Colonic mucosa (tissue), 4 donors: ENCODE measurements around the gene EIF4H. TPM values are rescaled to one million over a fixed set of nuclear protein-coding genes. Genes with fewer than 3 reads are reported as not detected.
A peak's percentile ranks its signal among the peaks of the same experiment; 100 is the strongest.
"Not testable (repeated sequence)": the region's sequence is repeated elsewhere in the genome, so short reads cannot be mapped to it uniquely, and the experiment has no call there.

Experiments
- DNase-seq: peaks from one replicate; pipeline ENCODE4 v3.0.0-alpha.2; 2020
- H3K27ac ChIP-seq: fragments of 200-600 bp; one replicate; pipeline ENCODE4 v1.8.0; 2021
- H3K27me3 ChIP-seq: fragments of 200-600 bp; one replicate; pipeline ENCODE4 v1.8.0; 2021
- H3K36me3 ChIP-seq: fragments of 200-600 bp; one replicate; pipeline ENCODE4 v1.8.0; 2021
- H3K4me1 ChIP-seq: fragments of 200-600 bp; one replicate; pipeline ENCODE4 v1.8.0; 2021; ENCODE audit warnings: mild to moderate bottlenecking
- H3K4me3 ChIP-seq: fragments of 200-600 bp; one replicate; pipeline ENCODE4 v1.8.0; 2021
- H3K9ac ChIP-seq, 2 donors: one replicate each; pipeline ENCODE4 v1.7.0; 2013; ENCODE audit warnings: control low read depth in 2 of 2, low read depth in 2 of 2, low read length in 2 of 2
- H3K9me3 ChIP-seq: fragments of 200-600 bp; one replicate; pipeline ENCODE4 v1.8.0; 2021
- intact Hi-C: fragments of 100-400 bp; cut with DNase I; formaldehyde crosslinking; loops from one replicate; pipeline ENCODE4 v1.14.1; 2022
- total RNA-seq, 2 donors: library from RNA; stranded (reverse); fragmentation: NEBNext Ultra II Directional in 1 of 2; extraction: Animal tissue kit (Norgen Biotek cat#: 25700) in 1 of 2; gene quantifications; one replicate each; pipeline ENCODE4 v1.2.1, GENCODE V29; 2021
- TF ChIP-seq, protein P1 (sequence below): fragments of 200-600 bp; IDR thresholded peaks from one replicate; pipeline ENCODE4 v1.8.0; 2022; ENCODE audit warnings: antibody characterized with exemption, mild to moderate bottlenecking
- donor health status: healthy.
- donor health status: DM: no; HTN: no; CAD: no.
- donor health status: DM: no; HTN: no; CAD: no.

Gene EIF4H
- total RNA-seq, 2 donors from 2014 or later = 297 to 302 TPM

DNA sequence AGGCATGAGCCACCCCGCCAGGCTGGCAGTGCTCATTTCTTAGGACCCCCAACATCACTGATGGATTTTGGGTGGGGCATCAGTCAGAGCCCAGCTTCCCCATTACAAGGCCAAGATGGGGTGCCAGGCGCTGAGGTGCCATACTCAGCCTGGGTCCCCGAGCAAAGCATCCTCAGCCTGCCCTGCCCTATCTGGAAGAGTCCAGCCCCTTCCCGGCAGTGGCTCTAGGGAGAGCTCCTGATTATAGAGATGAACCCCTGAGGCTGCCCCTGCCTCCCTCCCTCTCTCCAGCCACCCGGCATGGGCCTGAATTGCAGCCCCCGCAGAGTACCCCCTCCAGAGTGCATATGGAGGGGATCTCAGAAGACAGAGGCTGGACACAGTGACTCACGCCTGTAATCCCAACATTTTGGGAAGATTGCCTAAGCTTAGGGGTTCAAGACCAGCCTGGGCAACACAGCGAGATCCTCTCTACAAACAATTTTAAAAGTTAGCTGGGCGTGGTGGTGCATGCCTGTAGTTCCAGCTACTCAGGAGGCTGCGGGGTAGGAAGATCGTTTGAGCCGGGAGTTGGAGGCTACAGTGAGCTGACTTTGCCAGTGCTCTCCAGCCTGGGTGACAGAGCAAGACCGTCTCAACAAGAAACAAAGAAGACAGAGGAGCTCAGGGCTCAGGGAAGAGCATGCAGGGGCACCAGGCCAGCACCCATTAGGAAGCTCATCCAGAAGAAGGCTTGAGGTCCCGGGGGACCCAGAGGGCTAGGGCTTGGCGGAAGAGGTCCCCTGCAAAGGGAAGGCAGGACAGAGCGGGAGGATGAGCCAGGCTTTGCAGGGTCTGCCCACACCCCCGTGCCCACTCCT is 48.9 kb downstream of the EIF4H start:
- intact Hi-C loops = no loop called here
- H3K27ac ChIP-seq = no peak overlapping the region
- no peaks in the 10 kb centered on the region for H3K4me1 ChIP-seq
- H3K4me3 ChIP-seq = no peak overlapping the region
- H3K36me3 ChIP-seq = no peaks in the 10 kb centered on the region
- no peak overlapping the region for H3K9ac ChIP-seq
- H3K9me3 ChIP-seq = no peaks in the 10 kb centered on the region
- DNase-seq = no peak
- H3K27me3 ChIP-seq = no peaks in the 10 kb centered on the region
- TF ChIP-seq, protein P1, sequence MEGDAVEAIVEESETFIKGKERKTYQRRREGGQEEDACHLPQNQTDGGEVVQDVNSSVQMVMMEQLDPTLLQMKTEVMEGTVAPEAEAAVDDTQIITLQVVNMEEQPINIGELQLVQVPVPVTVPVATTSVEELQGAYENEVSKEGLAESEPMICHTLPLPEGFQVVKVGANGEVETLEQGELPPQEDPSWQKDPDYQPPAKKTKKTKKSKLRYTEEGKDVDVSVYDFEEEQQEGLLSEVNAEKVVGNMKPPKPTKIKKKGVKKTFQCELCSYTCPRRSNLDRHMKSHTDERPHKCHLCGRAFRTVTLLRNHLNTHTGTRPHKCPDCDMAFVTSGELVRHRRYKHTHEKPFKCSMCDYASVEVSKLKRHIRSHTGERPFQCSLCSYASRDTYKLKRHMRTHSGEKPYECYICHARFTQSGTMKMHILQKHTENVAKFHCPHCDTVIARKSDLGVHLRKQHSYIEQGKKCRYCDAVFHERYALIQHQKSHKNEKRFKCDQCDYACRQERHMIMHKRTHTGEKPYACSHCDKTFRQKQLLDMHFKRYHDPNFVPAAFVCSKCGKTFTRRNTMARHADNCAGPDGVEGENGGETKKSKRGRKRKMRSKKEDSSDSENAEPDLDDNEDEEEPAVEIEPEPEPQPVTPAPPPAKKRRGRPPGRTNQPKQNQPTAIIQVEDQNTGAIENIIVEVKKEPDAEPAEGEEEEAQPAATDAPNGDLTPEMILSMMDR = no peak

DNA sequence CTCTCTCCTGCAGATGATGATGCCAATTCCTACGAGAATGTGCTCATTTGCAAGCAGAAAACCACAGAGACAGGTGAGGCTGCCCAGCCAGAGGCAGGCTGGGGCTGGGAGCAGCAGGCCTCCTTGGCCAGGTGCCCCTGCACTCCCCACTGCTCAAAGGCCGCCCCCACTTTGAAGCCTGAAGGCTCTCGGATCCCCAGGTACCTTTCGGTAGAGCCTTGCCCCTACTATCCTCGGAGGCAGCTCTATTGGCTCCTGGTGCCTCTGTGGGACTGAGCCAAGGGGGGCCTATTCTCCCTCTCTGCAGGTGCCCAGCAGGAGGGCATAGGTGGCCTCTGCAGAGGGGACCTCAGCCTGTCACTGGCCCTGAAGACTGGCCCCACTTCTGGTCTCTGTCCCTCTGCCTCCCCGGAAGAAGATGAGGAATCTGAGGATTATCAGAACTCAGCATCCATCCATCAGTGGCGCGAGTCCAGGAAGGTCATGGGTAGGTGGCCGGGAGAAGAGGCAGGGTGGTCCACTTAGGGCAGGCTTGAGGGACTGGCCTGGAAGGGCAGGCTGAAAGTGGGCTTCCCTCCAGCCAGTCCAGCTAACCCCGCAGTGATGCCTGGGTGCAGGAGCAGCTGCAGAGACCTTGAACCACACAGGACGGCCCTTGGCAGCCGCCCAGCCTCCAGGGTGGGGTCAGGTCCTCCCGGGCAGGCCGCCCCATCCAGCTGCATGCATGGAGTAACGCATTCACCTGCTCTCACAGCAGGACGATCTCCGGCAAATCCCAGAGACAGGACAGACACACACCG is 49.8 kb downstream of the EIF4H start:
- H3K9me3 ChIP-seq = no peaks in the 10 kb centered on the region
- H3K4me1 ChIP-seq = no peaks in the 10 kb centered on the region
- H3K27ac ChIP-seq = no peak overlapping the region
- H3K27me3 ChIP-seq = no peaks in the 10 kb centered on the region
- H3K36me3 ChIP-seq = no peaks in the 10 kb centered on the region
- H3K4me3 ChIP-seq = no peak overlapping the region
- TF ChIP-seq, protein P1 = no peak
- intact Hi-C loops = no loop called here
- peak overlapping the region in 1 of 2 donors; percentile 24 for H3K9ac ChIP-seq
- peak; percentile 56 for DNase-seq

GRCh38 chr7:74224511-74224832 is 50.3 kb downstream of the EIF4H start:
- no peaks in the 10 kb centered on the region for H3K27me3 ChIP-seq
- H3K9me3 ChIP-seq = no peaks in the 10 kb centered on the region
- no peak for DNase-seq
- TF ChIP-seq, protein P1 = no peak
- intact Hi-C loops = no loop called here
- no peak overlapping the region for H3K27ac ChIP-seq
- no peaks in the 10 kb centered on the region for H3K36me3 ChIP-seq
- no peak overlapping the region for H3K4me3 ChIP-seq
- no peaks in the 10 kb centered on the region for H3K4me1 ChIP-seq
- no peak overlapping the region for H3K9ac ChIP-seq

DNA sequence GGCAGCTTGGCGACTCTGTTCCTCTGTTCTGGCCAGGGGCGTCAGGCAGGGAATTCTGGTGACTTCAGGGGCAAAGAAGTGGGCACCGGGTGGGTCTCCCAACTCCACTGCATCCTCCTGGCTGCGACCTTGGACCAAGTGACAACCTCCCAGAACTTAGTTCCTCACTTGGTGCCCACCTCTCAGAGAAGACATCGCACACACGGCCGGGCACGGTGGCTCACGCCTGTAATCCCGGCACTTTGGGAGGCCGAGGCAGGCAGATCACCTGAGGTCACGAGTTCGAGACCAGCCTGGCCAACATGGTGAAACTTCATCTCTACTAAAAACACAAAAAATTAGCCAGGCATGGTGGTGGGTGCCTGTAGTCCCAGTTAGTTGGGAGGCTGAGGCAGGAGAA is 50.8 kb downstream of the EIF4H start:
- H3K9me3 ChIP-seq, H3K4me3 ChIP-seq, intact Hi-C loops, H3K4me1 ChIP-seq, H3K27me3 ChIP-seq, H3K27ac ChIP-seq, DNase-seq, H3K9ac ChIP-seq, H3K36me3 ChIP-seq: not testable (repeated sequence)

DNA sequence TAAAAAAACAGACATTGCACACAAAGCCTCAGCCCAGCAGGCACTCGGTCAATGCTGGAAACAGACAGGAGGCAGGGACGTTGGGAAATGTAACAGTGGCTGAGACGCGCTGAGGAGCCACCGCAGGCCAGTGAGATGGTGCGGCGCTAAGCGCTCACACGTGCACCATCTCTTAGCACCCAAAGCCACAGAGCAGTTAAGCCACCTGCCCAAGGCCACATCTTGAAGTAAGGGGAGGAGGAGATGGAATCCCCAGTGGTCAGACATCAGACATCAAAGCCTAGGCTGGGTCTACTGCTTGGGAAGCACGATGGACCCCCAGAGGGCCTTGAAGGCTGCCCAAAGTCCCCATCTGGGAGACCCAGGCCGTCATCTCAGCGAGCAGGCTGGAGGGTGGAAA is 51.2 kb downstream of the EIF4H start:
- Histone ChIP-seq H3K27ac (no peak overlapping the region), H3K36me3 (no peaks in the 10 kb centered on the region), H3K27me3 (no peaks in the 10 kb centered on the region), H3K4me1 (no peaks in the 10 kb centered on the region), H3K9ac (no peak overlapping the region), H3K9me3 (no peaks in the 10 kb centered on the region), H3K4me3 (no peak overlapping the region)
- intact Hi-C loops = no loop called here
- no peak for DNase-seq
- TF ChIP-seq, protein P1 = no peak

DNA sequence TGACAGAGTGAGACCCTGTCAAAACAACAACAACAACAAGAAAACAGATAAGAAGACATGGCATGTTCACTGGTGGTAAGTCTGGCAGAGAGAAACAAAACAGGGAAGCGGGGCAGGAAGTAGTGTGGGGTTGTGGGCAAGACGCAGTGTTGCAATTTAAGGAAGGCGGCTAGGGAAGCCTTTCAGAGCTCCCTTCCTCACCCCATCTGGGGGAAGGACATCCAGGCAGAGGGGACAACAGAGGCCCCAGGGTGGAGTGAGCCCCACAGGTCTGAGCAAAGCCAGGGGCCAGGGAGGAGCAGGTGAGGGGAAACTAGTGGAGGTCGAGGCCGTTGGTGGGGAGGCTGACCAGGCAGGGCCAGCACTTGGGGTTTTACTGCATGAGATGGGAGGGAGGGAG is 52.5 kb downstream of the EIF4H start:
- H3K4me3 ChIP-seq = no peak overlapping the region
- TF ChIP-seq, protein P1 = no peak
- DNase-seq = no peak
- H3K4me1 ChIP-seq = no peaks in the 10 kb centered on the region
- no peaks in the 10 kb centered on the region for H3K36me3 ChIP-seq
- no peaks in the 10 kb centered on the region for H3K9me3 ChIP-seq
- intact Hi-C loops = no loop called here
- no peaks in the 10 kb centered on the region for H3K27me3 ChIP-seq
- H3K27ac ChIP-seq = peak overlapping the region; percentile 12
- no peak overlapping the region for H3K9ac ChIP-seq
